ENCODE data around the gene ZNF358.

DNA sequence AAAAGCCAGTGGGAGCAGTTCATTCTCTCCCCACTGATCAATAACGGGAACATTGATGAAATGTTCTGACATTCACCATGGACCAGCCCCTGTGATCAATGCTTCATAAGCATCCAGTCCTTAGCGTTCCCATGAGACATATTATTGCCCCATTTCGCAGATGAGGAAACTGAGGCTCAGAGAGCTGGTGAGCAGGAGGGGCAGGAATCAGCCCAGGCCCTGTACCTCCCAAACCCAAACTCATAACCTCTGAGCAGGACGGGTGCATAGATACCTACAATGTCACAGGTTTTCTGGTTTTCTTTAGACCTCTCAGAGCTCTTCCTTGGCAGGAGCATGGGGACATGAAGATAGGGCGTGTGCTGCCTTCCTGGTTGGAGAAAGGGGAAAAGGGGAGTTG is 8.6 kb downstream of the ZNF358 start:
- TF ChIP-seq, protein P1, sequence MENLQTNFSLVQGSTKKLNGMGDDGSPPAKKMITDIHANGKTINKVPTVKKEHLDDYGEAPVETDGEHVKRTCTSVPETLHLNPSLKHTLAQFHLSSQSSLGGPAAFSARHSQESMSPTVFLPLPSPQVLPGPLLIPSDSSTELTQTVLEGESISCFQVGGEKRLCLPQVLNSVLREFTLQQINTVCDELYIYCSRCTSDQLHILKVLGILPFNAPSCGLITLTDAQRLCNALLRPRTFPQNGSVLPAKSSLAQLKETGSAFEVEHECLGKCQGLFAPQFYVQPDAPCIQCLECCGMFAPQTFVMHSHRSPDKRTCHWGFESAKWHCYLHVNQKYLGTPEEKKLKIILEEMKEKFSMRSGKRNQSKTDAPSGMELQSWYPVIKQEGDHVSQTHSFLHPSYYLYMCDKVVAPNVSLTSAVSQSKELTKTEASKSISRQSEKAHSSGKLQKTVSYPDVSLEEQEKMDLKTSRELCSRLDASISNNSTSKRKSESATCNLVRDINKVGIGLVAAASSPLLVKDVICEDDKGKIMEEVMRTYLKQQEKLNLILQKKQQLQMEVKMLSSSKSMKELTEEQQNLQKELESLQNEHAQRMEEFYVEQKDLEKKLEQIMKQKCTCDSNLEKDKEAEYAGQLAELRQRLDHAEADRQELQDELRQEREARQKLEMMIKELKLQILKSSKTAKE (IDR thresholded peaks at IDR 0.05; ENCODE audit: low read depth, poor library complexity, severe bottlenecking) = no peak
- no peak for TF ChIP-seq SPI1 (IDR thresholded peaks at IDR 0.05; ENCODE audit: borderline replicate concordance, insufficient read depth, low read depth, low read length)
- TF ChIP-seq, protein P2, sequence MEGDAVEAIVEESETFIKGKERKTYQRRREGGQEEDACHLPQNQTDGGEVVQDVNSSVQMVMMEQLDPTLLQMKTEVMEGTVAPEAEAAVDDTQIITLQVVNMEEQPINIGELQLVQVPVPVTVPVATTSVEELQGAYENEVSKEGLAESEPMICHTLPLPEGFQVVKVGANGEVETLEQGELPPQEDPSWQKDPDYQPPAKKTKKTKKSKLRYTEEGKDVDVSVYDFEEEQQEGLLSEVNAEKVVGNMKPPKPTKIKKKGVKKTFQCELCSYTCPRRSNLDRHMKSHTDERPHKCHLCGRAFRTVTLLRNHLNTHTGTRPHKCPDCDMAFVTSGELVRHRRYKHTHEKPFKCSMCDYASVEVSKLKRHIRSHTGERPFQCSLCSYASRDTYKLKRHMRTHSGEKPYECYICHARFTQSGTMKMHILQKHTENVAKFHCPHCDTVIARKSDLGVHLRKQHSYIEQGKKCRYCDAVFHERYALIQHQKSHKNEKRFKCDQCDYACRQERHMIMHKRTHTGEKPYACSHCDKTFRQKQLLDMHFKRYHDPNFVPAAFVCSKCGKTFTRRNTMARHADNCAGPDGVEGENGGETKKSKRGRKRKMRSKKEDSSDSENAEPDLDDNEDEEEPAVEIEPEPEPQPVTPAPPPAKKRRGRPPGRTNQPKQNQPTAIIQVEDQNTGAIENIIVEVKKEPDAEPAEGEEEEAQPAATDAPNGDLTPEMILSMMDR (IDR thresholded peaks at IDR 0.05 in 2 of 3, conservative IDR thresholded peaks at IDR 0.05 in 1 of 3; ENCODE audit: control insufficient read depth in 2 of 3, extremely low read depth in 1 of 3, insufficient read depth in 1 of 3, low read depth in 3 of 3, low read length in 3 of 3) = no peak
- no peak for TF ChIP-seq ZSCAN29 (IDR thresholded peaks at IDR 0.05)
- no peak for TF ChIP-seq EZH2 (IDR thresholded peaks at IDR 0.05; ENCODE audit: borderline replicate concordance, control insufficient read depth, low read depth, low read length)
- TF ChIP-seq, protein P3, sequence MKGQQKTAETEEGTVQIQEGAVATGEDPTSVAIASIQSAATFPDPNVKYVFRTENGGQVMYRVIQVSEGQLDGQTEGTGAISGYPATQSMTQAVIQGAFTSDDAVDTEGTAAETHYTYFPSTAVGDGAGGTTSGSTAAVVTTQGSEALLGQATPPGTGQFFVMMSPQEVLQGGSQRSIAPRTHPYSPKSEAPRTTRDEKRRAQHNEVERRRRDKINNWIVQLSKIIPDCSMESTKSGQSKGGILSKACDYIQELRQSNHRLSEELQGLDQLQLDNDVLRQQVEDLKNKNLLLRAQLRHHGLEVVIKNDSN (IDR thresholded peaks at IDR 0.05; ENCODE audit: borderline replicate concordance, extremely low read length, insufficient read depth, low read depth, low read length) = no peak
- no peak for TF ChIP-seq POLR2AphosphoS5 (IDR thresholded peaks at IDR 0.05; ENCODE audit: low read length)
- no peak for TF ChIP-seq POLR2AphosphoS2 (IDR thresholded peaks at IDR 0.05; ENCODE audit: low read depth, low read length)
- no peak for TF ChIP-seq BRCA1 (IDR thresholded peaks at IDR 0.05; ENCODE audit: low read depth, low read length)
- no peak for TF ChIP-seq KDM1A (IDR thresholded peaks at IDR 0.05; ENCODE audit: borderline replicate concordance)
- TF ChIP-seq SP1 (IDR thresholded peaks at IDR 0.05; ENCODE audit: low read depth, low read length) = no peak
- TF ChIP-seq IKZF2 (IDR thresholded peaks at IDR 0.05) = no peak

Measured in GM12878 (cell line).